Ishikawa (cell line): ENCODE results near the gene RELL1.

ENCODE experiments used
- CEBPB ChIP-seq: IDR thresholded peaks from 2 replicates; pipeline ENCODE4 v1.6.1; 2012
- CREB1 ChIP-seq: IDR thresholded peaks from 2 replicates; pipeline ENCODE4 v1.6.1; 2012; ENCODE audit warnings: low read depth
- EGR1 ChIP-seq: IDR thresholded peaks from 2 replicates; pipeline ENCODE4 v1.6.1; 2012
- EP300 ChIP-seq: IDR thresholded peaks from 2 replicates; pipeline ENCODE4 v1.6.1; 2012; ENCODE audit warnings: borderline replicate concordance
- FOXM1 ChIP-seq: IDR thresholded peaks from 2 replicates; pipeline ENCODE4 v1.6.1; 2012; ENCODE audit warnings: low read depth, borderline replicate concordance
- MAX ChIP-seq: IDR thresholded peaks from 2 replicates; pipeline ENCODE4 v1.6.1; 2012
- NFIC ChIP-seq: IDR thresholded peaks from 2 replicates; pipeline ENCODE4 v1.6.1; 2012
- RAD21 ChIP-seq: IDR thresholded peaks from 2 replicates; pipeline ENCODE4 v1.6.1; 2012; ENCODE audit warnings: low read depth
- REST ChIP-seq: IDR thresholded peaks from 2 replicates; pipeline ENCODE4 v1.6.1; 2012; ENCODE audit warnings: low read depth, mild to moderate bottlenecking
- TAF1 ChIP-seq: IDR thresholded peaks from 2 replicates; pipeline ENCODE4 v1.6.1; 2012; ENCODE audit warnings: low read depth, mild to moderate bottlenecking
- TCF12 ChIP-seq: IDR thresholded peaks from 2 replicates; pipeline ENCODE4 v1.6.1; 2012; ENCODE audit warnings: low read depth
- TEAD4 ChIP-seq: IDR thresholded peaks from 2 replicates; pipeline ENCODE4 v1.6.1; 2012
- USF1 ChIP-seq: IDR thresholded peaks from 2 replicates; pipeline ENCODE4 v1.6.1; 2012
- YY1 ChIP-seq: IDR thresholded peaks from 2 replicates; pipeline ENCODE4 v1.6.1; 2012; ENCODE audit warnings: low read depth
- ZBTB7A ChIP-seq: IDR thresholded peaks from 2 replicates; pipeline ENCODE4 v1.6.1; 2012; ENCODE audit warnings: low read depth

Gene RELL1

GRCh38 chr4:37634180-37634579, 52.0 kb downstream of the RELL1 start:
- no peak for TF ChIP-seq MAX
- no peak for TF ChIP-seq TCF12
- no peak for TF ChIP-seq YY1
- no peak for TF ChIP-seq EGR1
- TF ChIP-seq FOXM1 = no peak
- TF ChIP-seq REST = no peak

GRCh38 chr4:37632836-37633235, 53.3 kb downstream of the RELL1 start:
- TF ChIP-seq USF1 (no peak), CREB1 (no peak), FOXM1 (no peak), TEAD4 (no peak), TCF12 (no peak), CEBPB (no peak), REST (no peak), NFIC (no peak), MAX (no peak), EGR1 (no peak), EP300 (no peak), TAF1 (no peak), RAD21 (no peak), ZBTB7A (no peak), YY1 (no peak)

GRCh38 chr4:37631551-37631950, 54.6 kb downstream of the RELL1 start:
- no peak for TF ChIP-seq FOXM1
- TF ChIP-seq EP300 = no peak
- TF ChIP-seq TCF12 = no peak
- no peak for TF ChIP-seq EGR1
- no peak for TF ChIP-seq TAF1
- TF ChIP-seq NFIC = no peak

GRCh38 chr4:37629713-37630112, 56.5 kb downstream of the RELL1 start:
- no peak for TF ChIP-seq USF1
- TF ChIP-seq REST = no peak
- TF ChIP-seq NFIC = no peak
- no peak for TF ChIP-seq RAD21
- TF ChIP-seq TEAD4 = no peak
- TF ChIP-seq MAX = no peak
- TF ChIP-seq ZBTB7A = no peak
- no peak for TF ChIP-seq TAF1
- TF ChIP-seq TCF12 = no peak
- TF ChIP-seq CEBPB = no peak
- TF ChIP-seq CREB1 = no peak
- no peak for TF ChIP-seq EGR1
- TF ChIP-seq FOXM1 = no peak
